K562 (cell line): ENCODE results near the gene IQCC. TPM values are rescaled to one million over a fixed set of nuclear protein-coding genes. Genes with fewer than 3 reads are reported as not detected.

Source experiments
- ATAC-seq: fragments of 200-7000 bp; cut with Tn5 transposase; 3 replicates; pipeline ENCODE4 v1.9.1; 2020; ENCODE audit warnings: moderate library complexity
- BruUV-seq: library from RNA; stranded (reverse); fragments of 400-500 nt; replicated peaks from 2 replicates; lab custom pipeline; 2021; lab: Mats Ljungman, UMichigan
- CTCF ChIA-PET: fragments of 300-600 bp; formaldehyde crosslinking; extraction: SDS; loops from one replicate; lab custom pipeline; 2021; ENCODE audit warnings: low intra/inter-chr PET ratio; lab: Yijun Ruan, JAX
- POLR2A ChIA-PET: fragments of 300-600, 350-650 bp; sonication (Branson Sonifier 250); formaldehyde crosslinking; extraction: SDS; loops from one replicate; lab custom pipeline; 2021; ENCODE audit warnings: antibody characterized with exemption, inconsistent platforms; lab: Yijun Ruan, JAX
- DNase-seq, 4 experiments: peaks; one replicate each; pipeline versions ENCODE4 v3.0.0 to v3.0.0-alpha.2; 2011 to 2018; ENCODE audit warnings: low spot score in 3 of 4, mixed read lengths in 3 of 4; ENCODE audit errors: extremely low read depth in 1 of 4
- FAIRE-seq: peaks from 2 replicates; lab custom pipeline; 2011; peaks lifted over from hg19 to GRCh38; lab: Jason Lieb, UNC
- H2AFZ ChIP-seq: 2 replicates; pipeline ENCODE4 v1.6.0; 2011; ENCODE audit warnings: low read depth, low read length, control low read depth, inconsistent platforms
- H3K27ac ChIP-seq: fragments of 200-600 bp; 3 replicates; pipeline ENCODE4 v1.8.0; 2011; ENCODE audit warnings: low read depth, mild to moderate bottlenecking, control low read depth, inconsistent platforms, low read length, moderate library complexity, mixed read lengths; ENCODE audit errors: extremely low read depth
- H3K27me3 ChIP-seq, 2 experiments: fragments of 300-600 bp in 1 of 2; 2 replicates in 1 of 2; 3 replicates in 1 of 2; pipeline versions ENCODE4 v1.6.0 to v1.8.0; 2011; ENCODE audit warnings: inconsistent platforms in 2 of 2, low read length in 2 of 2, mild to moderate bottlenecking in 1 of 2, mixed read lengths in 1 of 2, moderate library complexity in 1 of 2; ENCODE audit not compliant: control insufficient read depth in 2 of 2, insufficient read depth in 2 of 2
- H3K36me3 ChIP-seq: fragments of 300-600 bp; 3 replicates; pipeline ENCODE4 v1.8.0; 2011; ENCODE audit warnings: mild to moderate bottlenecking, low read length, inconsistent platforms; ENCODE audit not compliant: control insufficient read depth, insufficient read depth
- H3K4me1 ChIP-seq, 2 experiments: fragments of 200-600 bp in 1 of 2; replicated peaks in 1 of 2; 2 replicates in 1 of 2; 3 replicates in 1 of 2; pipeline versions ENCODE4 v1.5.1 to v1.8.0; 2011; ENCODE audit warnings: inconsistent platforms in 2 of 2, low read length in 2 of 2, mild to moderate bottlenecking in 1 of 2, mixed read lengths in 1 of 2, moderate library complexity in 1 of 2; ENCODE audit not compliant: control insufficient read depth in 2 of 2, insufficient read depth in 2 of 2
- H3K4me2 ChIP-seq: 2 replicates; pipeline ENCODE4 v1.6.1; 2011; ENCODE audit warnings: low read length, control low read depth, inconsistent platforms, mixed read lengths; ENCODE audit not compliant: insufficient read depth
- H3K4me3 ChIP-seq: fragments of 200-600 bp; sonication (generic), shearing (Covaris generic); 2 replicates; pipeline ENCODE4 v1.5.1; 2016; ENCODE audit warnings: control low read depth, inconsistent platforms
- H3K79me2 ChIP-seq: fragments of 200-600 bp; 3 replicates; pipeline ENCODE4 v1.8.0; 2011; ENCODE audit warnings: low read length, inconsistent platforms; ENCODE audit not compliant: control insufficient read depth, insufficient read depth
- H3K9ac ChIP-seq, 2 experiments: 2 replicates each; pipeline versions ENCODE4 v1.6.0 to v1.6.1; 2011; ENCODE audit warnings: low read depth in 2 of 2, low read length in 2 of 2, control low read depth in 1 of 2, inconsistent platforms in 1 of 2, mild to moderate bottlenecking in 1 of 2, mixed read lengths in 1 of 2; ENCODE audit not compliant: insufficient read depth in 1 of 2
- H3K9me1 ChIP-seq: one replicate; pipeline ENCODE4 v1.6.0; 2011; ENCODE audit warnings: inconsistent platforms, mild to moderate bottlenecking, low read length, moderate library complexity; ENCODE audit not compliant: control insufficient read depth, insufficient read depth
- H3K9me3 ChIP-seq: replicated peaks from 2 replicates; pipeline ENCODE4 v1.5.1; 2011; ENCODE audit warnings: low read depth, low read length, inconsistent platforms; ENCODE audit not compliant: control insufficient read depth, insufficient read depth
- H4K20me1 ChIP-seq: replicated peaks from 2 replicates; pipeline ENCODE4 v1.6.1; 2011; ENCODE audit warnings: low read length, inconsistent platforms, mixed read lengths; ENCODE audit not compliant: control insufficient read depth, insufficient read depth
- ARHGAP35 ChIP-seq: fragments of 450-650 bp; IDR thresholded peaks from 2 replicates; pipeline ENCODE4 v1.6.1; 2018; ENCODE audit not compliant: partially characterized antibody
- CHD1 ChIP-seq: fragments of 200-600 bp; sonication (generic); IDR thresholded peaks from one replicate; pipeline ENCODE4 v1.6.1; 2012; ENCODE audit warnings: mild to moderate bottlenecking, moderate library complexity, low read length, inconsistent platforms
- CUX1 ChIP-seq: fragments of 200-800 bp; sonication (Bioruptor generic); IDR thresholded peaks from 2 replicates; pipeline ENCODE4 v1.6.1; 2016; ENCODE audit warnings: missing genetic modification characterization, missing compliant biosample characterization
- HMG20A ChIP-seq: fragments of 450-650 bp; formaldehyde crosslinking; conservative IDR thresholded peaks from 2 replicates; pipeline ENCODE4 v1.4.0; 2020; ENCODE audit warnings: mild to moderate bottlenecking, mixed read lengths
- HMGN3 ChIP-seq: IDR thresholded peaks from 2 replicates; pipeline ENCODE4 v1.6.1; 2011; ENCODE audit warnings: borderline replicate concordance, low read depth, mild to moderate bottlenecking, mixed read lengths, low read length; ENCODE audit not compliant: insufficient read length; ENCODE audit errors: extremely low read depth
- PTRF ChIP-seq: fragments of 450-650 bp; IDR thresholded peaks from 2 replicates; pipeline ENCODE4 v1.6.1; 2016; ENCODE audit warnings: mild to moderate bottlenecking, missing genetic modification characterization, missing compliant biosample characterization
- ZNF586 ChIP-seq: fragments of 450-650 bp; formaldehyde crosslinking; conservative IDR thresholded peaks from 2 replicates; pipeline ENCODE4 v1.4.0; 2020; ENCODE audit warnings: mild to moderate bottlenecking, moderate library complexity
- ZNF655 ChIP-seq: fragments of 250-450 bp; sonication (Bioruptor Pico); IDR thresholded peaks from 2 replicates; pipeline ENCODE4 v1.5.0; 2021
- WGBS: fragments of 100-300 bp; shearing (Covaris generic); methylation state at CpG from one replicate; pipeline ENCODE4 v1.1.6; 2016; ENCODE audit warnings: low coverage, mixed read lengths; ENCODE audit not compliant: insufficient coverage; ENCODE audit errors: missing lambda C conversion rate; 5-methylcytosine and 5-hydroxymethylcytosine counted together
- in situ Hi-C: fragments of 300-500 bp; cut with MboI; formaldehyde crosslinking; loops from 4 replicates; pipeline ENCODE4 v1.15.0; 2018; ENCODE audit warnings: inconsistent platforms, mixed read lengths
- intact Hi-C: fragments of 100-400 bp; cut with micrococcal nuclease; formaldehyde crosslinking; loops from 2 replicates; pipeline ENCODE4 v1.14.2; 2022
- polyA plus RNA-seq, 8 experiments: library from polyadenylated mRNA; depleted of rRNA in 4 of 8; stranded (reverse) in 5 of 8; unstranded in 3 of 8; fragments of >200 nt; fragmentation: Nextera tagmentation in 2 of 8; fragmentation: Illumina TruSeq in 1 of 8; extraction: Ambion mirVana in 2 of 8; extraction: Trizol in 1 of 8; gene quantifications; 2 replicates each; pipeline versions ENCODE4 v1.2.1 to v1.2.3, GENCODE V29; 2011 to 2014; ENCODE audit warnings: inconsistent platforms in 1 of 8, missing spikeins in 1 of 8
- total RNA-seq, 7 experiments: library from RNA; depleted of rRNA in 6 of 7; stranded (reverse); fragments of >200 nt in 6 of 7; fragmentation: Illumina TruSeq in 2 of 7; extraction: Trizol in 2 of 7; gene quantifications; 2 replicates each; pipeline versions ENCODE4 v1.2.1 to v1.2.3, GENCODE V29; 2011 to 2021; ENCODE audit warnings: low replicate concordance in 1 of 7

The IQCC gene
- total and polyA plus RNA-seq, 9 of the 15 experiments (the other 6 are each of a cell fraction or from before 2014, with no cell fraction given), result 8.1 to 16.5 (median 10.7) TPM

GRCh38 chr1:32159189-32159588, 46.3 kb upstream of the IQCC start:
- H3K4me2 ChIP-seq, result no peak overlapping the region
- no peaks in the 10 kb centered on the region for H4K20me1 ChIP-seq
- CTCF ChIA-PET, result no interaction called here
- POLR2A ChIA-PET, result interaction anchor here (0.7 to 0.8 kb wide), 3 partner anchors 9 to 48 kb away, joined by 3 to 4 read pairs (median 3); no protein-coding TSS in a partner anchor
- no peaks in the 10 kb centered on the region for H3K4me1 ChIP-seq
- H3K9me3 ChIP-seq, result no peaks in the 10 kb centered on the region
- DNase-seq (no peak), FAIRE-seq (no peak), ATAC-seq (no peak)
- peaks cover 89% of the 10 kb centered on the region for H3K36me3 ChIP-seq
- in situ Hi-C loops (no loop called here), intact Hi-C loops (no loop called here)
- no TSS peak for BruUV-seq
- TF ChIP-seq CHD1 (no peak), PTRF (tag) (no peak), HMG20A (CRISPR knock-in tag) (no peak), ARHGAP35 (no peak), ZNF586 (CRISPR knock-in tag) (no peak), ZNF655 (no peak), HMGN3 (no peak), CUX1 (no peak)
- H3K79me2 ChIP-seq, result no peaks in the 10 kb centered on the region
- H3K27ac ChIP-seq, result no peak overlapping the region
- no peaks in the 10 kb centered on the region for H3K9me1 ChIP-seq
- H3K4me3 ChIP-seq, result no peak overlapping the region
- no peak overlapping the region for H2AFZ ChIP-seq
- H3K27me3 ChIP-seq, result no peaks in the 10 kb centered on the region
- H3K9ac ChIP-seq, result no peak overlapping the region
- WGBS, result 66% methylated on average over 3 of the region's 3 CpGs
